H1 (cell line): ENCODE results near the gene STXBP6. TPM values are rescaled to one million over a fixed set of nuclear protein-coding genes. Genes with fewer than 3 reads are reported as not detected.

Experiments
- CTCF ChIA-PET: fragments of 300-600 bp; sonication (Branson Sonifier 250); formaldehyde crosslinking; loops from one replicate; lab custom pipeline; 2021; ENCODE audit not compliant: partially characterized antibody; lab: Charles Lee
- POLR2A ChIA-PET: fragments of 300-600 bp; sonication (Branson Sonifier 250); formaldehyde crosslinking; loops from one replicate; lab custom pipeline; 2021; ENCODE audit warnings: inconsistent platforms; ENCODE audit not compliant: partially characterized antibody; lab: Charles Lee
- DNase-seq, 2 experiments: peaks; one replicate each; pipeline versions ENCODE4 v3.0.0 to v3.0.0-alpha.2; 2010 to 2022; ENCODE audit warnings: low spot score in 2 of 2, low read depth in 1 of 2, mixed read lengths in 1 of 2
- FAIRE-seq: peaks from 2 replicates; lab custom pipeline; 2011; peaks lifted over from hg19 to GRCh38; lab: Jason Lieb, UNC
- H2AFZ ChIP-seq: 2 replicates; pipeline ENCODE4 v1.8.1; 2012; ENCODE audit warnings: low read length, inconsistent platforms
- H2AK5ac ChIP-seq: 2 replicates; pipeline ENCODE4 v1.6.1; 2013; ENCODE audit warnings: low read depth, low read length
- H2BK120ac ChIP-seq: replicated peaks from 2 replicates; pipeline ENCODE3; 2013; ENCODE audit warnings: low read depth, low read length, inconsistent platforms
- H2BK12ac ChIP-seq: 2 replicates; pipeline ENCODE4 v1.6.1; 2013; ENCODE audit warnings: low read depth, low read length
- H2BK15ac ChIP-seq: 2 replicates; pipeline ENCODE4 v1.6.1; 2013; ENCODE audit warnings: low read length
- H2BK20ac ChIP-seq: 2 replicates; pipeline ENCODE4 v1.6.1; 2013; ENCODE audit warnings: low read length
- H2BK5ac ChIP-seq: 2 replicates; pipeline ENCODE4 v1.6.1; 2013; ENCODE audit warnings: low read depth, low read length
- H3K14ac ChIP-seq: 2 replicates; pipeline ENCODE4 v1.6.1; 2013; ENCODE audit warnings: inconsistent platforms; ENCODE audit not compliant: insufficient read length
- H3K18ac ChIP-seq: 2 replicates; pipeline ENCODE4 v1.6.1; 2013; ENCODE audit warnings: low read length; ENCODE audit errors: extremely low read depth
- H3K23ac ChIP-seq: 2 replicates; pipeline ENCODE4 v1.6.1; 2013; ENCODE audit warnings: inconsistent platforms; ENCODE audit not compliant: insufficient read length
- H3K23me2 ChIP-seq: 2 replicates; pipeline ENCODE4 v1.6.1; 2013; ENCODE audit warnings: low read depth, low read length
- H3K27ac ChIP-seq: 2 replicates; pipeline ENCODE4 v1.6.1; 2011; ENCODE audit warnings: low read depth, low read length, inconsistent platforms
- H3K27me3 ChIP-seq, 4 experiments: replicated peaks in 1 of 4; 1 replicate in 1 of 4; 2 replicates in 3 of 4; pipeline versions ENCODE4 v1.6.1 to v1.8.1; 2011 to 2013; ENCODE audit warnings: low read length in 3 of 4, mild to moderate bottlenecking in 3 of 4, inconsistent platforms in 2 of 4, mixed read lengths in 2 of 4, moderate library complexity in 1 of 4; ENCODE audit not compliant: control insufficient read depth in 3 of 4, insufficient read depth in 3 of 4; ENCODE audit errors: extremely low read depth in 1 of 4
- H3K36me3 ChIP-seq, 4 experiments: 2 replicates each; pipeline versions ENCODE4 v1.6.1 to v1.8.1; 2011 to 2013; ENCODE audit warnings: mild to moderate bottlenecking in 4 of 4, low read length in 3 of 4, moderate library complexity in 2 of 4, control low read depth in 1 of 4, inconsistent platforms in 1 of 4; ENCODE audit not compliant: insufficient read depth in 4 of 4, control insufficient read depth in 2 of 4
- H3K4ac ChIP-seq: replicated peaks from 2 replicates; pipeline ENCODE3; 2013; ENCODE audit warnings: low read length, low read depth, mixed read lengths, inconsistent platforms; ENCODE audit not compliant: insufficient read length
- H3K4me1 ChIP-seq, 4 experiments: replicated peaks in 1 of 4; 1 replicate in 1 of 4; 2 replicates in 3 of 4; pipeline versions ENCODE4 v1.6.1 to v1.8.1; 2011 to 2013; ENCODE audit warnings: low read length in 3 of 4, inconsistent platforms in 2 of 4, mixed read lengths in 1 of 4; ENCODE audit not compliant: insufficient read depth in 4 of 4, control insufficient read depth in 3 of 4
- H3K4me2 ChIP-seq, 2 experiments: 2 replicates each; pipeline versions ENCODE4 v1.6.1 to v1.8.1; 2011 to 2013; ENCODE audit warnings: low read depth in 2 of 2, low read length in 2 of 2, control low read depth in 1 of 2, inconsistent platforms in 1 of 2, mild to moderate bottlenecking in 1 of 2; ENCODE audit not compliant: insufficient read depth in 1 of 2
- H3K4me3 ChIP-seq, 4 experiments: fragments of 200-600, 300-600 bp in 1 of 4; sonication (generic), shearing (Covaris generic), sonication (Bioruptor Twin) in 1 of 4; 2 replicates each; pipeline versions ENCODE4 v1.5.1 to v1.8.1; 2011 to 2016; ENCODE audit warnings: low read length in 4 of 4, low read depth in 3 of 4, control low read depth in 2 of 4, inconsistent platforms in 2 of 4, mild to moderate bottlenecking in 2 of 4, mixed read lengths in 1 of 4, moderate library complexity in 1 of 4; ENCODE audit not compliant: insufficient read depth in 2 of 4; ENCODE audit errors: extremely low read depth in 1 of 4
- H3K56ac ChIP-seq: replicated peaks from 2 replicates; pipeline ENCODE3; 2013; ENCODE audit warnings: low read depth, mild to moderate bottlenecking, mixed read lengths, low read length, inconsistent platforms; ENCODE audit not compliant: insufficient read length
- H3K79me1 ChIP-seq: 2 replicates; pipeline ENCODE4 v1.6.1; 2013; ENCODE audit warnings: low read depth, low read length, control low read depth
- H3K79me2 ChIP-seq, 2 experiments: 2 replicates each; pipeline versions ENCODE4 v1.6.1 to v1.8.1; 2012 to 2013; ENCODE audit warnings: low read length in 2 of 2, mild to moderate bottlenecking in 2 of 2, inconsistent platforms in 1 of 2; ENCODE audit not compliant: insufficient read depth in 2 of 2, control insufficient read depth in 1 of 2
- H3K9ac ChIP-seq, 4 experiments: replicated peaks in 1 of 4; 1 replicate in 1 of 4; 2 replicates in 3 of 4; pipeline versions ENCODE4 v1.6.1 to v1.8.1; 2011 to 2013; ENCODE audit warnings: low read depth in 3 of 4, low read length in 3 of 4, control low read depth in 2 of 4, mild to moderate bottlenecking in 2 of 4, moderate library complexity in 2 of 4, inconsistent platforms in 1 of 4; ENCODE audit errors: extremely low read depth in 1 of 4
- H3K9me3 ChIP-seq, 2 experiments: 2 replicates each; pipeline versions ENCODE4 v1.6.1 to v1.8.1; 2012 to 2013; ENCODE audit warnings: mild to moderate bottlenecking in 2 of 2, moderate library complexity in 2 of 2, control low read depth in 1 of 2, inconsistent platforms in 1 of 2, low read depth in 1 of 2, low read length in 1 of 2, mixed read lengths in 1 of 2; ENCODE audit not compliant: insufficient read depth in 2 of 2
- H4K20me1 ChIP-seq, 2 experiments: replicated peaks in 1 of 2; 2 replicates each; pipeline versions ENCODE3 to v1.8.1; 2011 to 2013; ENCODE audit warnings: inconsistent platforms in 2 of 2, low read length in 2 of 2, mild to moderate bottlenecking in 1 of 2; ENCODE audit not compliant: insufficient read depth in 2 of 2, control insufficient read depth in 1 of 2
- H4K5ac ChIP-seq: 2 replicates; pipeline ENCODE4 v1.6.1; 2013; ENCODE audit warnings: low read length, low read depth, mixed read lengths, inconsistent platforms; ENCODE audit not compliant: insufficient read length
- H4K8ac ChIP-seq: 2 replicates; pipeline ENCODE4 v1.8.0; 2013; ENCODE audit warnings: mild to moderate bottlenecking, moderate library complexity, low read length, inconsistent platforms; ENCODE audit not compliant: insufficient read depth; ENCODE audit errors: extremely low read depth
- H4K91ac ChIP-seq: replicated peaks from 2 replicates; pipeline ENCODE3; 2013; ENCODE audit warnings: low read length, mixed read lengths, inconsistent platforms; ENCODE audit not compliant: insufficient read length
- EP300 ChIP-seq, 2 experiments: IDR thresholded peaks; 1 replicate in 1 of 2; 2 replicates in 1 of 2; pipeline ENCODE4 v1.6.1; 2011 to 2012; ENCODE audit warnings: low read depth in 2 of 2, low read length in 2 of 2, mild to moderate bottlenecking in 2 of 2, borderline replicate concordance in 1 of 2, inconsistent platforms in 1 of 2, moderate library complexity in 1 of 2
- NANOG ChIP-seq: IDR thresholded peaks from 2 replicates; pipeline ENCODE4 v1.6.1; 2011; ENCODE audit warnings: low read length, low read depth, mild to moderate bottlenecking, inconsistent platforms; ENCODE audit not compliant: insufficient read depth, poor library complexity, severe bottlenecking
- RXRA ChIP-seq: IDR thresholded peaks from 2 replicates; pipeline ENCODE4 v1.6.1; 2011; ENCODE audit warnings: low read depth, mild to moderate bottlenecking, low read length, moderate library complexity; ENCODE audit not compliant: insufficient read depth
- SIN3A ChIP-seq, 2 experiments: IDR thresholded peaks in 1 of 2; conservative IDR thresholded peaks in 1 of 2; 2 replicates each; pipeline ENCODE4 v1.6.1; 2011 to 2012; ENCODE audit warnings: low read length in 2 of 2, improper control_type of control experiment in 1 of 2, low read depth in 1 of 2, mild to moderate bottlenecking in 1 of 2
- SIX5 ChIP-seq: IDR thresholded peaks from 2 replicates; pipeline ENCODE4 v1.6.1; 2011; ENCODE audit warnings: mild to moderate bottlenecking, low read depth, low read length
- TBP ChIP-seq: IDR thresholded peaks from 2 replicates; pipeline ENCODE4 v1.6.1; 2011; ENCODE audit warnings: low read depth, low read length, improper control_type of control experiment
- TCF12 ChIP-seq: IDR thresholded peaks from 2 replicates; pipeline ENCODE4 v1.6.1; 2011; ENCODE audit warnings: low read depth, mild to moderate bottlenecking, low read length
- WGBS, 2 experiments: shearing (Covaris generic) in 1 of 2; methylation state at CpG; one replicate each; pipeline versions ENCODE4 v1.1.6 to v1.1.7; 2013 to 2015; ENCODE audit warnings: low lambda C conversion rate in 2 of 2, mixed read lengths in 2 of 2, inconsistent platforms in 1 of 2, low coverage in 1 of 2, missing lambda C conversion rate in 1 of 2; ENCODE audit not compliant: insufficient replicate concordance in 2 of 2, insufficient coverage in 1 of 2, insufficient read length in 1 of 2; ENCODE audit errors: extremely low coverage in 1 of 2, missing lambda C conversion rate in 1 of 2; 5-methylcytosine and 5-hydroxymethylcytosine counted together
- polyA plus RNA-seq, 7 experiments: library from polyadenylated mRNA; depleted of rRNA in 3 of 7; stranded (reverse) in 5 of 7; unstranded in 2 of 7; fragments of >200 nt in 5 of 7; fragments of 200-250 nt in 2 of 7; gene quantifications; 1 replicate in 5 of 7; 2 replicates in 1 of 7; 4 replicates in 1 of 7; pipeline versions ENCODE4 v1.2.1 to v1.2.3, GENCODE V29; 2011 to 2013; ENCODE audit warnings: missing spikeins in 2 of 7, mixed read lengths in 2 of 7
- total RNA-seq: library from RNA; stranded (reverse); fragmentation: NEBNext Ultra II Directional; extraction: Animal tissue kit (Norgen Biotek cat#: 25700); gene quantifications from 2 replicates; pipeline ENCODE4 v1.2.1, GENCODE V29; 2021
- TF ChIP-seq, protein P1 (sequence below): IDR thresholded peaks from 2 replicates; pipeline ENCODE4 v1.6.1; 2011; ENCODE audit warnings: low read depth, mild to moderate bottlenecking, low read length; ENCODE audit not compliant: insufficient read depth

The STXBP6 gene
- total and polyA plus RNA-seq, 2 of the 8 experiments (the other 6 are each of a cell fraction or from before 2014, with no cell fraction given) = 9.4 to 18.1 TPM

GRCh38 chr14:25052385-25052784 lies 2.4 kb upstream of the STXBP6 start:
- no peak overlapping the region for H4K8ac ChIP-seq
- H3K18ac ChIP-seq = no peak overlapping the region
- H2AFZ ChIP-seq = no peak overlapping the region
- no peak for TF ChIP-seq NANOG
- TF ChIP-seq TCF12 = no peak
- TF ChIP-seq EP300 (IDR thresholded peaks at IDR 0.05; ENCODE audit: borderline replicate concordance in 1 of 2, low read depth in 2 of 2, low read length in 2 of 2) = no peak
- TF ChIP-seq, protein P1, sequence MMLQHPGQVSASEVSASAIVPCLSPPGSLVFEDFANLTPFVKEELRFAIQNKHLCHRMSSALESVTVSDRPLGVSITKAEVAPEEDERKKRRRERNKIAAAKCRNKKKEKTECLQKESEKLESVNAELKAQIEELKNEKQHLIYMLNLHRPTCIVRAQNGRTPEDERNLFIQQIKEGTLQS = no peak
- no peak for TF ChIP-seq TBP
- TF ChIP-seq SIN3A (conservative IDR thresholded peaks at IDR 0.05 in 1 of 2, IDR thresholded peaks at IDR 0.05 in 1 of 2; ENCODE audit: low read depth in 1 of 2, low read length in 2 of 2) = no peak
- no peak for TF ChIP-seq SIX5
- no peak for TF ChIP-seq RXRA
- no peak overlapping the region for H2BK20ac ChIP-seq
- H3K4me2 ChIP-seq = peak overlapping the region; percentile 42 to 86
- H3K9me3 ChIP-seq = no peaks in the 10 kb centered on the region
- FAIRE-seq (no peak), DNase-seq (no peak)
- no peak overlapping the region for H2BK15ac ChIP-seq
- H3K14ac ChIP-seq = no peak overlapping the region
- no peak overlapping the region for H3K56ac ChIP-seq
- H3K23ac ChIP-seq = no peak overlapping the region
- no peak overlapping the region for H2BK120ac ChIP-seq
- no peak overlapping the region for H3K4ac ChIP-seq
- no peaks in the 10 kb centered on the region for H3K36me3 ChIP-seq
- H2BK5ac ChIP-seq = no peak overlapping the region
- H2AK5ac ChIP-seq = no peak overlapping the region
- CTCF ChIA-PET = interaction anchor here (0.6 to 2.4 kb wide), 3 partner anchors 10 to 695 kb away, joined by 3 to 10 read pairs (median 8); no protein-coding TSS in a partner anchor
- no peak overlapping the region for H2BK12ac ChIP-seq
- H4K91ac ChIP-seq = no peak overlapping the region
- POLR2A ChIA-PET = no interaction called here
- no peak overlapping the region for H4K5ac ChIP-seq
- 8% methylated on average over 2 of the region's 2 CpGs; no CpG with 5 or more reads in 1 of the 2 experiments for WGBS, 2 experiments
- H4K20me1 ChIP-seq = no peaks in the 10 kb centered on the region
- peaks cover 14% of the 10 kb centered on the region for H3K23me2 ChIP-seq
- H3K79me1 ChIP-seq = no peaks in the 10 kb centered on the region
- H3K27ac ChIP-seq = no peak overlapping the region
- H3K4me3 ChIP-seq = peak overlapping the region in 1 of 4 experiments; percentile 29; a peak in 1 of 8 replicates
- no peak overlapping the region for H3K9ac ChIP-seq
- peaks cover 8 to 42% (median 32%) of the 10 kb centered on the region in 4 experiments for H3K27me3 ChIP-seq
- peaks cover 5 to 13% (median 9%) of the 10 kb centered on the region in 4 experiments; a peak in 5 of 7 replicates for H3K4me1 ChIP-seq
- no peaks in the 10 kb centered on the region for H3K79me2 ChIP-seq
